Liver (tissue), 9 donors: Measurements from ENCODE around the gene AP4B1. TPM values are rescaled to one million over a fixed set of nuclear protein-coding genes. Genes with fewer than 3 reads are reported as not detected.
A peak's percentile ranks its signal among the peaks of the same experiment; 100 is the strongest.

ENCODE experiments used
- DNase-seq: peaks from one replicate; pipeline ENCODE4 v3.0.0-alpha.2; 2017; ENCODE audit warnings: low spot score
- H3K27ac ChIP-seq, 2 donors: one replicate each; pipeline ENCODE4 v1.7.0; 2013; ENCODE audit warnings: inconsistent platforms in 2 of 2, low read length in 2 of 2, control low read depth in 1 of 2, low read depth in 1 of 2, mild to moderate bottlenecking in 1 of 2
- H3K27me3 ChIP-seq, 4 donors: one replicate each; pipeline versions ENCODE4 v1.6.1 to v1.7.0; 2013; ENCODE audit warnings: low read length in 3 of 4, inconsistent platforms in 1 of 4, mild to moderate bottlenecking in 1 of 4, moderate library complexity in 1 of 4; ENCODE audit not compliant: control insufficient read depth in 4 of 4, insufficient read depth in 4 of 4
- H3K36me3 ChIP-seq, 4 donors: one replicate each; pipeline versions ENCODE4 v1.6.1 to v1.7.0; 2013; ENCODE audit warnings: low read length in 3 of 4, mild to moderate bottlenecking in 3 of 4, low read depth in 1 of 4, moderate library complexity in 1 of 4; ENCODE audit not compliant: control insufficient read depth in 4 of 4, insufficient read depth in 3 of 4
- H3K4me1 ChIP-seq, 4 donors: one replicate each; pipeline versions ENCODE4 v1.6.1 to v1.7.0; 2013; ENCODE audit warnings: low read length in 3 of 4, mild to moderate bottlenecking in 3 of 4, moderate library complexity in 1 of 4; ENCODE audit not compliant: control insufficient read depth in 4 of 4, insufficient read depth in 4 of 4
- H3K4me3 ChIP-seq, 3 donors: one replicate each; pipeline versions ENCODE4 v1.6.1 to v1.7.0; 2013; ENCODE audit warnings: low read length in 3 of 3, control low read depth in 1 of 3, low read depth in 1 of 3, mild to moderate bottlenecking in 1 of 3
- H3K9ac ChIP-seq, 2 donors: one replicate each; pipeline ENCODE4 v1.7.0; 2013; ENCODE audit warnings: low read length in 2 of 2, mild to moderate bottlenecking in 2 of 2, moderate library complexity in 2 of 2, control low read depth in 1 of 2, low read depth in 1 of 2
- H3K9me3 ChIP-seq, 4 donors: one replicate each; pipeline versions ENCODE4 v1.6.1 to v1.7.0; 2013; ENCODE audit warnings: low read length in 3 of 4; ENCODE audit not compliant: control insufficient read depth in 4 of 4
- ATF3 ChIP-seq: IDR thresholded peaks from 2 replicates; pipeline ENCODE4 v1.6.1; 2016; ENCODE audit warnings: antibody characterized with exemption
- FOXA1 ChIP-seq: IDR thresholded peaks from 2 replicates; pipeline ENCODE4 v1.6.1; 2016; ENCODE audit warnings: antibody characterized with exemption
- JUND ChIP-seq, 2 donors: IDR thresholded peaks; 2 replicates each; pipeline ENCODE4 v1.6.1; 2016; ENCODE audit warnings: antibody characterized with exemption in 2 of 2
- RAD21 ChIP-seq, 2 donors: IDR thresholded peaks; 2 replicates each; pipeline ENCODE4 v1.6.1; 2016; ENCODE audit warnings: antibody characterized with exemption in 2 of 2, mild to moderate bottlenecking in 2 of 2
- RXRA ChIP-seq, 2 donors: IDR thresholded peaks; 2 replicates each; pipeline ENCODE4 v1.6.1; 2017 to 2018; ENCODE audit warnings: antibody characterized with exemption in 2 of 2, mild to moderate bottlenecking in 1 of 2
- SP1 ChIP-seq: IDR thresholded peaks from 2 replicates; pipeline ENCODE4 v1.6.1; 2018; ENCODE audit warnings: antibody characterized with exemption, mild to moderate bottlenecking
- TAF1 ChIP-seq: conservative IDR thresholded peaks from 2 replicates; pipeline ENCODE4 v1.6.1; 2016; ENCODE audit warnings: antibody characterized with exemption, mild to moderate bottlenecking
- YY1 ChIP-seq: IDR thresholded peaks from 2 replicates; pipeline ENCODE4 v1.6.1; 2016; ENCODE audit warnings: antibody characterized with exemption, mild to moderate bottlenecking
- WGBS: extraction: QIAGEN DNeasy Blood & Tissue Kit; methylation state at CpG from one replicate; pipeline ENCODE4 v1.1.7; 2013; 5-methylcytosine and 5-hydroxymethylcytosine counted together
- polyA plus RNA-seq, 2 donors: library from polyadenylated mRNA; stranded (reverse) in 1 of 2; unstranded in 1 of 2; fragments of 200-250 nt in 1 of 2; fragments of >200 nt in 1 of 2; fragmentation: Nextera tagmentation in 1 of 2; extraction: Ambion mirVana in 1 of 2; gene quantifications; one replicate each; pipeline versions ENCODE4 v1.2.1 to v1.2.3, GENCODE V29; 2013 to 2015
- total RNA-seq, 2 donors: library from RNA; depleted of rRNA; stranded (reverse); fragments of >200 nt; gene quantifications; one replicate each; pipeline ENCODE4 v1.2.3, GENCODE V29; 2014
- TF ChIP-seq, protein P1 (sequence below): fragments of 150-350 bp; IDR thresholded peaks from 2 replicates; pipeline ENCODE4 v1.5.1; 2017; ENCODE audit warnings: improper control_type of control experiment, low read depth, low read length; ENCODE audit not compliant: missing input control
- TF ChIP-seq, protein P2 (sequence below): IDR thresholded peaks from 2 replicates; pipeline ENCODE4 v1.6.1; 2016; ENCODE audit warnings: antibody characterized with exemption, mild to moderate bottlenecking
- donor health status: healthy.
- donor health status: healthy.
- donor health status: healthy.
- donor health status: healthy.
- donor health status: healthy.

Gene AP4B1
- total and polyA plus RNA-seq, 4 donors: 4.3 to 10.6 (median 7.0) TPM

- WGBS: 89% methylated on average over 5 of the region's 5 CpGs
- H3K9me3 ChIP-seq: no peaks in the 10 kb centered on the region
- H3K9ac ChIP-seq: no peak overlapping the region
- no peak overlapping the region for H3K27ac ChIP-seq
- DNase-seq: peak; percentile 70
- TF ChIP-seq RXRA (IDR thresholded peaks at IDR 0.05) (no peak), YY1 (no peak), FOXA1 (no peak), ATF3 (no peak)
- TF ChIP-seq, protein P1, sequence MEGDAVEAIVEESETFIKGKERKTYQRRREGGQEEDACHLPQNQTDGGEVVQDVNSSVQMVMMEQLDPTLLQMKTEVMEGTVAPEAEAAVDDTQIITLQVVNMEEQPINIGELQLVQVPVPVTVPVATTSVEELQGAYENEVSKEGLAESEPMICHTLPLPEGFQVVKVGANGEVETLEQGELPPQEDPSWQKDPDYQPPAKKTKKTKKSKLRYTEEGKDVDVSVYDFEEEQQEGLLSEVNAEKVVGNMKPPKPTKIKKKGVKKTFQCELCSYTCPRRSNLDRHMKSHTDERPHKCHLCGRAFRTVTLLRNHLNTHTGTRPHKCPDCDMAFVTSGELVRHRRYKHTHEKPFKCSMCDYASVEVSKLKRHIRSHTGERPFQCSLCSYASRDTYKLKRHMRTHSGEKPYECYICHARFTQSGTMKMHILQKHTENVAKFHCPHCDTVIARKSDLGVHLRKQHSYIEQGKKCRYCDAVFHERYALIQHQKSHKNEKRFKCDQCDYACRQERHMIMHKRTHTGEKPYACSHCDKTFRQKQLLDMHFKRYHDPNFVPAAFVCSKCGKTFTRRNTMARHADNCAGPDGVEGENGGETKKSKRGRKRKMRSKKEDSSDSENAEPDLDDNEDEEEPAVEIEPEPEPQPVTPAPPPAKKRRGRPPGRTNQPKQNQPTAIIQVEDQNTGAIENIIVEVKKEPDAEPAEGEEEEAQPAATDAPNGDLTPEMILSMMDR: no peak
- no peaks in the 10 kb centered on the region for H3K27me3 ChIP-seq
- no peaks in the 10 kb centered on the region for H3K4me1 ChIP-seq
- H3K36me3 ChIP-seq: peaks cover 4 to 8% (median 8%) of the 10 kb centered on the region in 4 donors
- no peak overlapping the region for H3K4me3 ChIP-seq
Observed at GRCh38 chr1:113913887-113914664, 9.5 kb upstream of the AP4B1 start.

DNA sequence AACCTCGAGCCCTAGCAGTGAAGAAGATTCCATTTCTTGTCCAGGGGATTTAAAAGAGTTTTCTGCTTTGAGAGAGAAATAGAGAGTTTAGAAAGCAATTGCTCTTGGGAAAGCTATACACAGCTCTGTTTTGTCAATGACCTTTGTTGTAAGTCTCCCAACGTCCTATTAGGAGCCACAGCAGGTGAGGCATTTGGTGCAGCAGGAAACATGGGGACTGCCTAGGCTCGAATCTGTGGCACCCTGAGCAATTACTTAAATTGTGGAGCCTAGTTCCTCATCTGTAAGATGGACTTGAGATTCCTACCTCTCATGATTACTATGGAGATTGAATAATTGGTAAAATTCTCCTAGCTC is 8.7 kb upstream of the AP4B1 start:
- H3K4me3 ChIP-seq: no peak overlapping the region
- no peak for DNase-seq
- TF ChIP-seq FOXA1: no peak
- TF ChIP-seq ATF3: no peak
- TF ChIP-seq, protein P2, sequence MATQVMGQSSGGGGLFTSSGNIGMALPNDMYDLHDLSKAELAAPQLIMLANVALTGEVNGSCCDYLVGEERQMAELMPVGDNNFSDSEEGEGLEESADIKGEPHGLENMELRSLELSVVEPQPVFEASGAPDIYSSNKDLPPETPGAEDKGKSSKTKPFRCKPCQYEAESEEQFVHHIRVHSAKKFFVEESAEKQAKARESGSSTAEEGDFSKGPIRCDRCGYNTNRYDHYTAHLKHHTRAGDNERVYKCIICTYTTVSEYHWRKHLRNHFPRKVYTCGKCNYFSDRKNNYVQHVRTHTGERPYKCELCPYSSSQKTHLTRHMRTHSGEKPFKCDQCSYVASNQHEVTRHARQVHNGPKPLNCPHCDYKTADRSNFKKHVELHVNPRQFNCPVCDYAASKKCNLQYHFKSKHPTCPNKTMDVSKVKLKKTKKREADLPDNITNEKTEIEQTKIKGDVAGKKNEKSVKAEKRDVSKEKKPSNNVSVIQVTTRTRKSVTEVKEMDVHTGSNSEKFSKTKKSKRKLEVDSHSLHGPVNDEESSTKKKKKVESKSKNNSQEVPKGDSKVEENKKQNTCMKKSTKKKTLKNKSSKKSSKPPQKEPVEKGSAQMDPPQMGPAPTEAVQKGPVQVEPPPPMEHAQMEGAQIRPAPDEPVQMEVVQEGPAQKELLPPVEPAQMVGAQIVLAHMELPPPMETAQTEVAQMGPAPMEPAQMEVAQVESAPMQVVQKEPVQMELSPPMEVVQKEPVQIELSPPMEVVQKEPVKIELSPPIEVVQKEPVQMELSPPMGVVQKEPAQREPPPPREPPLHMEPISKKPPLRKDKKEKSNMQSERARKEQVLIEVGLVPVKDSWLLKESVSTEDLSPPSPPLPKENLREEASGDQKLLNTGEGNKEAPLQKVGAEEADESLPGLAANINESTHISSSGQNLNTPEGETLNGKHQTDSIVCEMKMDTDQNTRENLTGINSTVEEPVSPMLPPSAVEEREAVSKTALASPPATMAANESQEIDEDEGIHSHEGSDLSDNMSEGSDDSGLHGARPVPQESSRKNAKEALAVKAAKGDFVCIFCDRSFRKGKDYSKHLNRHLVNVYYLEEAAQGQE: no peak
- no peak for TF ChIP-seq RAD21 (IDR thresholded peaks at IDR 0.05)
- no peak for TF ChIP-seq JUND (IDR thresholded peaks at IDR 0.05)
- TF ChIP-seq TAF1: no peak
- no peaks in the 10 kb centered on the region for H3K9me3 ChIP-seq
- 77% methylated on average over 3 of the region's 3 CpGs for WGBS
- H3K27ac ChIP-seq: peak overlapping the region in 1 of 2 donors; percentile 31
- H3K4me1 ChIP-seq: no peaks in the 10 kb centered on the region
- peaks cover 4 to 11% (median 8%) of the 10 kb centered on the region in 4 donors for H3K36me3 ChIP-seq
- no peak overlapping the region for H3K9ac ChIP-seq
- no peaks in the 10 kb centered on the region for H3K27me3 ChIP-seq

GRCh38 chr1:113912594-113913311 is 8.2 kb upstream of the AP4B1 start:
- H3K4me1 ChIP-seq: no peaks in the 10 kb centered on the region
- no peaks in the 10 kb centered on the region for H3K27me3 ChIP-seq
- H3K27ac ChIP-seq: peak overlapping the region in 1 of 2 donors; percentile 31
- 85% methylated on average over 6 of the region's 6 CpGs for WGBS
- no peaks in the 10 kb centered on the region for H3K9me3 ChIP-seq
- H3K36me3 ChIP-seq: peaks cover 4 to 11% (median 8%) of the 10 kb centered on the region in 4 donors
- TF ChIP-seq JUND (IDR thresholded peaks at IDR 0.05) (no peak), SP1 (peak; percentile 16), RAD21 (IDR thresholded peaks at IDR 0.05) (no peak)
- H3K9ac ChIP-seq: no peak overlapping the region
- DNase-seq: peak; percentile 53
- H3K4me3 ChIP-seq: no peak overlapping the region
